Stimulated activated CD8-positive, alpha-beta memory T cell treated with anti-CD3 and anti-CD28 coated beads, Interleukin-7, amount 100 ng/mL, for 48 hours (primary cell): ENCODE results near the gene AP1S3.
"Not testable (repeated sequence)": the region's sequence is repeated elsewhere in the genome, so short reads cannot be mapped to it uniquely, and the experiment has no call there.

Experiments used
- DNase-seq, 2 donors: peaks; one replicate each; pipeline ENCODE4 v3.0.0-alpha.2; 2020; ENCODE audit warnings: low read depth in 1 of 2; ENCODE audit errors: extremely low read depth in 1 of 2

Gene AP1S3

GRCh38 chr2:223805008-223805407 lies 32.4 kb downstream of the AP1S3 start:
- no peak for DNase-seq

GRCh38 chr2:223801736-223802135 lies 35.6 kb downstream of the AP1S3 start:
- DNase-seq: no peak

GRCh38 chr2:223800908-223801307 lies 36.5 kb downstream of the AP1S3 start:
- no peak for DNase-seq

- no peak for DNase-seq
Observed at GRCh38 chr2:223797811-223798721, 39.3 kb downstream of the AP1S3 start.

- DNase-seq: no peak
Observed at GRCh38 chr2:223797037-223797436, 40.3 kb downstream of the AP1S3 start.

DNA sequence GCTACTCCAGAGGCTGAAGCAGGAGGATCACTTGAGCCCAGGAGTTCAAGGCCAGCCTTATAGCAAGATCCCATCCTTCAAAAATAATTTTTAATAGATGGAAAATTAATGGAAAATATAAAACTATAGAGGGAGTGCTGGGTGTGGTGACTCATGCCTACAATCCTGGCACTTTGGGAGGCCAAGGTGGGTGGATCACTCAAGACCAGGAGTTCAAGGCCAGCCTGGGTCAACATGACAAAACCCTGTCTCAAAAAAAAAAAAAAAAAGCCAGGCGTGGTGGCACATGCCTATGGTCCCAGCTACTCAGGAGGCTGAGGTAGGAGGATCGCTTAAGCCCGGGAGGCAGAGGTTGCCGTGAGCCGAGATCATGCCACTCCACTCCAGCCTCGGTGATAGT lies 48.0 kb downstream of the AP1S3 start:
- no peak for DNase-seq

GRCh38 chr2:223788826-223789225 lies 48.6 kb downstream of the AP1S3 start:
- no peak for DNase-seq

- DNase-seq: not testable (repeated sequence)
Observed at GRCh38 chr2:223788106-223788505, 49.3 kb downstream of the AP1S3 start.

- no peak for DNase-seq
Observed at GRCh38 chr2:223787358-223787757, 50.0 kb downstream of the AP1S3 start.

- DNase-seq: no peak
Observed at GRCh38 chr2:223786943-223787342, 50.4 kb downstream of the AP1S3 start.

DNA sequence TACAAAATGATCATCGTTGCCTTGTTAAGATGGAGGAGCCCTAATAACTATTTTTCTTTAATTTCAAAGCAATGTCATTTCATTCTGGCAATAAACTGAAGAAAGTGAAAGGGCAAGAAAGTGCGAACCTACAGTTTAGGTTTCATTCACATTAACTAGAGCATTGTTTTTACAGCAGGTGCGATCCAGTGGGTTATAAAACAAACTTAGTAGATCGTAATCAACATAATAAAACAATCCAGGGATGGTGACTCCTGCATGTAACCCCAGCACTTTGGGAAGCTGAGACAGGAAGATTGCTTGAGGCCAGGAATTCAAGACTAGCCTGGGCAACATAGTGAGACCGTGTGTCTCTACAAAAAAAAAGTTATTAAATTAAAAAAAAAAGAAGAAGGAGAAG lies 51.1 kb downstream of the AP1S3 start:
- no peak for DNase-seq

DNA sequence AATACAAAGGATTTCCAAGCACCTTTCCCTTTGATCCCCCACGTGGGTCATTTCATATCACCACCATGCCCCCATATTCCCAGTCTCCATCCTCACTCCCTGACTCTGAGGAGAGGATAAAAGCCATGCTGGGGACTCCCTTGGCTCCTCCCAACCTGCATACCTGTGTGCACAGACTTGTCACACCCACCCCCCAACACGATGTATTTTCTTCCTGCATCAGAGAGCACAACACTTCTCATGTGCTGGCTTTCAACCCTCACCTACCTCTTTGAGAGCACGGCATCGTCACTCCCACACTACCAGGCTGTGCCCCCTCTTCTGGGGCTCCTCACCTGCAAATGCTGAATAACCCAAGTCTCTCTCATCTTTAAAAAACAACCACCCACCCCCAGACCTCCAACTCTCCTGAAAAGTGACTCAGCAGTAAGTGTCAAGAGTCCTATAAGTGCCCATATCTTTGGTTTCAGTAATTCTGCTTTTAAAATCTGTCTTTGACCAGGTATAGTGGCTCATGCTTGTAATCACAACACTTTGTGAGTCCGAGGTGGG lies 53.1 kb downstream of the AP1S3 start:
- DNase-seq: no peak

- no peak for DNase-seq
Observed at GRCh38 chr2:223782629-223783028, 54.8 kb downstream of the AP1S3 start.

DNA sequence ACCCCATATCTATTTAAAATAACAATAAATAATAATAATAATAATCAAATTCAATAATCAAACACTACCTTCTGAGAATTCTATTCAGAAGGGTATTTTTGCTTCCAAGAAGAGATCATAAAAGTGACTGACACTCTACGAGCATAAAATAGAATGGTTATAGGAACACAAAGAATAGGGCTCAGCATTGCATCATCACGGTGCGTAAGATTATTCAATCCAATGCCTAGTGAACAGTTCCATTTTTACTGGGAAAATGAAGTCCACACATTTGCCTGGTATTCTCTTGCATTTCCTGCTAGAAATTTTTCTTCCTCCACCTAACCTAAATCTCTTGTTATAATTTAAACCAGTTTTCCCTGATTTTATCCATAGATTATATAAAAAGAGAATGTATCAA lies 55.8 kb downstream of the AP1S3 start:
- DNase-seq: no peak

DNA sequence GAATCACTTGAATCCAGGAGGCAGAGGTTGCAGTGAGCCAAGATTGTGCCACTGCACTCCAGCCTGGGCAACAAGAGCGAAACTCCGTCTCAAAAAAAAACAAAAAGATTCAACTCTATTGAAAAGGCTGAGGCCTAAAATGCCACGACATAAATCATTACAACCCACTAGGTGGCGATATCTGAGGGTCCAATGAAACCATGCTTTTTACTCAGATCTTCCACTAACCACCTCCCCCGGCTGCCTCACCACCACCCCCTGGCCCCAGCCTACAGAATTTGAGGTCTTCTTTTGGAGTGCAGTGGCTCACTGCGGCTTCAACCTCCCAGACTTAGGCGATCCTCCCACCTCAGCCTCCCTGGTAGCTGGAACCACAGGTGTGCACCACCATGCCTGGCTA lies 57.5 kb downstream of the AP1S3 start:
- DNase-seq: peak; percentile 3 to 27

- DNase-seq: no peak
Observed at GRCh38 chr2:223774193-223774592, 63.2 kb downstream of the AP1S3 start.

DNA sequence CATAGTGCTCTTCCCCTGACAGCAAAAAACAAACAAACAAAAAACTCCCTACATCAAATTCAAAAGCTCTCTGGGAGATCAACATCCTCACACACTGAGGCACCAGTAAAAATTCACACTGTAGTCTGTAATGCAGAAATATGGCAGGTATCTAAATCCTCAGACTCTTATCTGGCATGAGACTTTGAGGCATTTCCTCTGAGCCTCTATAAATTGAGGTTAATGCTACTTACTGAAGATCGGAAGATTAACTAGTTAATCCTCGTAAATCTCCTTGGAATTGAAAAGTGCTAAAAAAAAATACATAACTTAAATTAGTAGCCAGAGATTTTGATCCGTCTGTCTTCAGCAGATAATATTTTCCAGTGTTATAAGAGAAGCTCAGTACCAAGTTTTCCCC lies 65.0 kb downstream of the AP1S3 start:
- DNase-seq: no peak

DNA sequence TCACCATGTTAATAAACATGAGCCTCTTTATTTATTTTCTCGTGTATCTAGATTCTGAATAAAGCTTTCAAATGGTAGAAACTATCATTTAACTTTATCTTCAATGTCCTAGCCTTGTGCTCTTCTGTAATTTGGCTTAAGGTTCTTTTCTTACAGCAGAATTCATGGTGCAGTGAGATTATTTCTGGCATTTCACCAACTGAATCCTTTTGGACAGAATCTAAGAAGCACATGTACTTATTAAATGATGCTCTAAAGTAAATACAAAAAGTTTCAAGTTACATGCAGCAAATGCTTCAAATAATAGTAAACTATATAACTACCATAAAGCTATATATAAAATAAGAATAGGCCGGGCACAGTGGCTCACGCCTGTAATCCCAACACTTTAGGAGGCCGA lies 65.9 kb downstream of the AP1S3 start:
- no peak for DNase-seq

DNA sequence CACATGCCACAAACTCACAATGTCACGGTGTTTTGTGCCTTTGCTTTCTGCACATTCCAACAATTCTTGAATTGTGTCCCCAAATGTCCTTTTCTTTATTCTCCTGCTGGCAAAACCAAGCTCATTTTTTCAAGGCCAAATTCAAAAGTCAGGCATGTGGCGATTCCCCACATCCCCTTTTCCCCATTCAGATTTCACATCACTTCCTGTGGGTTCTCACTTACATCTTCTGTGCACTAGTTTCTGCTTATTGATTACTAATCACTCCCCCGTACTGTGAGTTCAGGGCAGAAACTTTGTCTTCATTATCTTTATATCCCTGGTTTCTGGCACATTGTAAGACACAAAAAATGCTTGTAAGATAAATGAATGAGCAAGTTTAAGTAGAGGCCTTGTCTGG lies 69.2 kb downstream of the AP1S3 start:
- no peak for DNase-seq

DNA sequence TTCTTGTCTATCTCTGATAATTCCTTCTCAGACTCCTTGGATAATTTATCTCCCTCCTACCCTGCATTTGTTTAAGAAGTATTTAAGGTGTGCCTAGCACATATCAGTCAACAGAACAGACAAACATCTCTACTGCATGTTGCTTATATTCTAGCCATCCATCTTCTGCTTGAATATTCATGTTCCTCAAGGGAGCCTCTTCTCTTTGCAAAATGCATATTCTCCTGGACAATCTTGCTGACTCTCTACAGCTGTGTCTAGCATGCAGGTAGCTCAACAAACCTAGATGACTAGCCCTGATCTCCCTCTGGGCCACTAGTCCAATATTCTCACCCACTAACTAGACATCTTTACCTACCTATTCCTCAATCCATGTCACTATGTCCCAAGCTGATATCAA lies 70.0 kb downstream of the AP1S3 start:
- DNase-seq: no peak

- DNase-seq: no peak
Observed at GRCh38 chr2:223765221-223765785, 72.1 kb downstream of the AP1S3 start.

DNA sequence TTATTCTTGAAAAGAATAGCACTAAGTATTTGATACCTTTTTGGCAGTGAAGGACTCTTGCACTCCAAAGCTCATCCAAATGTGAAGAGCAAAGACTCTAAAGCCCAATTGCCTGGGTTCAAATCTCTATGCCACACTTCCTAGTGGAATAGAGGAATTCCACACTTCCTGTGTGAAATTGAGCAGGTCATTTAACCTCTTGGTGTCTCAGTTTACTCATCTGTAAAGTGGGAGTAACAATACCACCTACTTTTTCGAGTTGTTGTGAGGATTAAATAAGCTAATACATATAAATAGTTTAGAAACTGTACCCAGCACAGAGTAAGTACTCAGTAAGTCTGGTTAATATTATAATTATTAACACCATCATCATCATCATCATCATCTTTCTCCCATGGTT lies 72.6 kb downstream of the AP1S3 start:
- DNase-seq: no peak
